Limb (tissue), 2 donors: ENCODE results near the gene TBC1D22A.

ENCODE experiments used
- DNase-seq, 2 donors: peaks; one replicate each; pipeline ENCODE4 v3.0.0-alpha.2; 2016; ENCODE audit errors: extremely low spot score in 2 of 2

TBC1D22A gene

GRCh38 chr22:46881373-46882118 lies 119.1 kb downstream of the TBC1D22A start:
- no peak for DNase-seq

GRCh38 chr22:46883092-46883910 lies 120.9 kb downstream of the TBC1D22A start:
- DNase-seq = no peak

- no peak for DNase-seq
These were observed 121.9 kb downstream of the TBC1D22A start for GRCh38 chr22:46884365-46884764.

- DNase-seq = no peak
These were observed 125.5 kb downstream of the TBC1D22A start for GRCh38 chr22:46887978-46888377.

GRCh38 chr22:46890819-46891218 lies 128.4 kb downstream of the TBC1D22A start:
- DNase-seq = no peak

- DNase-seq = no peak
These were observed 129.0 kb downstream of the TBC1D22A start for GRCh38 chr22:46891382-46891951.

GRCh38 chr22:46892866-46893265 lies 130.4 kb downstream of the TBC1D22A start:
- DNase-seq = no peak

GRCh38 chr22:46893281-46894020 lies 131.0 kb downstream of the TBC1D22A start:
- no peak for DNase-seq

GRCh38 chr22:46894081-46894671 lies 131.7 kb downstream of the TBC1D22A start:
- peak in 1 of 2 donors; percentile 13 for DNase-seq

GRCh38 chr22:46894851-46895640 lies 132.6 kb downstream of the TBC1D22A start:
- DNase-seq = no peak

GRCh38 chr22:46895753-46896152 lies 133.3 kb downstream of the TBC1D22A start:
- DNase-seq = no peak

- DNase-seq = no peak
These were observed 133.7 kb downstream of the TBC1D22A start for GRCh38 chr22:46896166-46896565.

GRCh38 chr22:46896568-46897245 lies 134.3 kb downstream of the TBC1D22A start:
- DNase-seq = no peak

- no peak for DNase-seq
These were observed 134.8 kb downstream of the TBC1D22A start for GRCh38 chr22:46897246-46897623.

- no peak for DNase-seq
These were observed 138.1 kb downstream of the TBC1D22A start for GRCh38 chr22:46900549-46900948.

GRCh38 chr22:46902436-46902835 lies 140.0 kb downstream of the TBC1D22A start:
- no peak for DNase-seq

- no peak for DNase-seq
These were observed 140.8 kb downstream of the TBC1D22A start for GRCh38 chr22:46902998-46903916.

- DNase-seq = no peak
These were observed 143.0 kb downstream of the TBC1D22A start for GRCh38 chr22:46905415-46905814.

GRCh38 chr22:46905834-46906233 lies 143.4 kb downstream of the TBC1D22A start:
- DNase-seq = no peak
